ENCODE measurements around the gene KRTAP12-2.

Gene KRTAP12-2

GRCh38 chr21:44706026-44706705 lies 39.4 kb upstream of the KRTAP12-2 start:
- H3K4me2 ChIP-seq (ENCODE audit: low read length): no peak overlapping the region
- no peak overlapping the region for H3K4me3 ChIP-seq (ENCODE audit: low read depth, low read length)
- H2AFZ ChIP-seq (ENCODE audit: insufficient read depth, low read length, poor library complexity): no peak overlapping the region
- H3K23ac ChIP-seq (ENCODE audit: low read length): peak overlapping the region; percentile 19
- no peak overlapping the region for H4K91ac ChIP-seq (ENCODE audit: low read depth, low read length)
- no peak overlapping the region for H3K14ac ChIP-seq (ENCODE audit: low read length)
- H3K4me1 ChIP-seq (ENCODE audit: control insufficient read depth in 1 of 2, insufficient read depth in 2 of 2, low read length in 2 of 2): peaks cover 0 to 1% of the 10 kb centered on the region in 2 experiments
- no peak overlapping the region for H2BK12ac ChIP-seq (ENCODE audit: low read length)
- WGBS (ENCODE audit: extremely low coverage, insufficient coverage, insufficient read length): no CpG with 5 or more reads among the region's 54 CpGs
- no peak overlapping the region for H3K18ac ChIP-seq (ENCODE audit: low read length)
- H2AK5ac ChIP-seq (ENCODE audit: low read length): no peak overlapping the region
- H2BK120ac ChIP-seq (ENCODE audit: insufficient read depth, low read length, poor library complexity): no peak overlapping the region
- no peak overlapping the region for H4K12ac ChIP-seq (ENCODE audit: low read depth, low read length)
- no peaks in the 10 kb centered on the region for H3K79me1 ChIP-seq (ENCODE audit: low read length)
- no peak overlapping the region for H4K8ac ChIP-seq (ENCODE audit: low read depth, low read length)
- H3K27ac ChIP-seq (ENCODE audit: low read depth, low read length): no peak overlapping the region
- no peaks in the 10 kb centered on the region for H3K79me2 ChIP-seq (ENCODE audit: control insufficient read depth, insufficient read depth, low read length, poor library complexity)
- H2BK5ac ChIP-seq (ENCODE audit: low read depth, low read length, poor library complexity): no peak overlapping the region
- no peak for DNase-seq
- peaks cover 19% of the 10 kb centered on the region for H3K9me3 ChIP-seq (ENCODE audit: insufficient read depth, low read depth, low read length)
- H3K9ac ChIP-seq (ENCODE audit: low read length): no peak overlapping the region
- no peaks in the 10 kb centered on the region for H3K36me3 ChIP-seq (ENCODE audit: control insufficient read depth in 1 of 2, insufficient read depth in 2 of 2, low read length in 2 of 2)
- no peak overlapping the region for H3K4ac ChIP-seq (ENCODE audit: low read depth, low read length)
- H3K27me3 ChIP-seq (ENCODE audit: insufficient read depth, low read length): peaks cover 57% of the 10 kb centered on the region

- no CpG with 5 or more reads among the region's 13 CpGs for WGBS (ENCODE audit: extremely low coverage, insufficient coverage, insufficient read length)
- no peak overlapping the region for H3K4ac ChIP-seq (ENCODE audit: low read depth, low read length)
These were observed 37.9 kb upstream of the KRTAP12-2 start for GRCh38 chr21:44704636-44705001.

GRCh38 chr21:44703731-44704635 lies 37.3 kb upstream of the KRTAP12-2 start:
- no peak overlapping the region for H3K9ac ChIP-seq (ENCODE audit: low read length)
- H3K4me2 ChIP-seq (ENCODE audit: low read length): no peak overlapping the region
- H3K4me3 ChIP-seq (ENCODE audit: low read depth, low read length): no peak overlapping the region
- peaks cover 0 to 3% of the 10 kb centered on the region in 2 experiments for H3K4me1 ChIP-seq (ENCODE audit: control insufficient read depth in 1 of 2, insufficient read depth in 2 of 2, low read length in 2 of 2)
- peaks cover 16% of the 10 kb centered on the region for H3K9me3 ChIP-seq (ENCODE audit: insufficient read depth, low read depth, low read length)
- no peak overlapping the region for H2BK12ac ChIP-seq (ENCODE audit: low read length)
- no peak overlapping the region for H2BK5ac ChIP-seq (ENCODE audit: low read depth, low read length, poor library complexity)
- H4K12ac ChIP-seq (ENCODE audit: low read depth, low read length): no peak overlapping the region
- H3K14ac ChIP-seq (ENCODE audit: low read length): no peak overlapping the region
- no peaks in the 10 kb centered on the region for H3K79me2 ChIP-seq (ENCODE audit: control insufficient read depth, insufficient read depth, low read length, poor library complexity)
- H3K27ac ChIP-seq (ENCODE audit: low read depth, low read length): no peak overlapping the region
- no peak overlapping the region for H3K4ac ChIP-seq (ENCODE audit: low read depth, low read length)
- no peak overlapping the region for H2AK5ac ChIP-seq (ENCODE audit: low read length)
- no peak for DNase-seq
- H3K36me3 ChIP-seq (ENCODE audit: control insufficient read depth in 1 of 2, insufficient read depth in 2 of 2, low read length in 2 of 2): no peaks in the 10 kb centered on the region
- no peak overlapping the region for H4K91ac ChIP-seq (ENCODE audit: low read depth, low read length)
- H2AFZ ChIP-seq (ENCODE audit: insufficient read depth, low read length, poor library complexity): no peak overlapping the region
- peaks cover 38% of the 10 kb centered on the region for H3K27me3 ChIP-seq (ENCODE audit: insufficient read depth, low read length)
- no CpG with 5 or more reads among the region's 13 CpGs for WGBS (ENCODE audit: extremely low coverage, insufficient coverage, insufficient read length)
- H3K23ac ChIP-seq (ENCODE audit: low read length): no peak overlapping the region
- H3K18ac ChIP-seq (ENCODE audit: low read length): no peak overlapping the region
- H4K8ac ChIP-seq (ENCODE audit: low read depth, low read length): no peak overlapping the region
- H3K79me1 ChIP-seq (ENCODE audit: low read length): no peaks in the 10 kb centered on the region
- H2BK120ac ChIP-seq (ENCODE audit: insufficient read depth, low read length, poor library complexity): no peak overlapping the region

More at GRCh38 chr21:44704636-44705001, 37.9 kb upstream of the KRTAP12-2 start:
- Histone ChIP-seq H3K9me3 (ENCODE audit: insufficient read depth, low read depth, low read length) (peaks cover 19% of the 10 kb centered on the region), H3K23ac (ENCODE audit: low read length) (no peak overlapping the region), H2AFZ (ENCODE audit: insufficient read depth, low read length, poor library complexity) (no peak overlapping the region), H3K18ac (ENCODE audit: low read length) (no peak overlapping the region), H3K79me2 (ENCODE audit: control insufficient read depth, insufficient read depth, low read length, poor library complexity) (no peaks in the 10 kb centered on the region), H2BK12ac (ENCODE audit: low read length) (no peak overlapping the region), H3K4me3 (ENCODE audit: low read depth, low read length) (no peak overlapping the region), H3K79me1 (ENCODE audit: low read length) (no peaks in the 10 kb centered on the region), H3K27me3 (ENCODE audit: insufficient read depth, low read length) (peaks cover 44% of the 10 kb centered on the region), H3K9ac (ENCODE audit: low read length) (no peak overlapping the region), H3K36me3 (ENCODE audit: control insufficient read depth in 1 of 2, insufficient read depth in 2 of 2, low read length in 2 of 2) (no peaks in the 10 kb centered on the region), H3K4me1 (ENCODE audit: control insufficient read depth in 1 of 2, insufficient read depth in 2 of 2, low read length in 2 of 2) (no peaks in the 10 kb centered on the region), H3K14ac (ENCODE audit: low read length) (no peak overlapping the region), H4K12ac (ENCODE audit: low read depth, low read length) (no peak overlapping the region), H2BK120ac (ENCODE audit: insufficient read depth, low read length, poor library complexity) (no peak overlapping the region), H3K4me2 (ENCODE audit: low read length) (no peak overlapping the region), H4K8ac (ENCODE audit: low read depth, low read length) (no peak overlapping the region), H2AK5ac (ENCODE audit: low read length) (no peak overlapping the region), H4K91ac (ENCODE audit: low read depth, low read length) (no peak overlapping the region), H2BK5ac (ENCODE audit: low read depth, low read length, poor library complexity) (no peak overlapping the region), H3K27ac (ENCODE audit: low read depth, low read length) (no peak overlapping the region)
- no peak for DNase-seq

- Histone ChIP-seq H4K8ac (ENCODE audit: low read depth, low read length) (no peak overlapping the region), H3K4me1 (ENCODE audit: control insufficient read depth in 1 of 2, insufficient read depth in 2 of 2, low read length in 2 of 2) (peaks cover 5 to 7% of the 10 kb centered on the region in 2 experiments), H3K9ac (ENCODE audit: low read length) (no peak overlapping the region), H3K4me3 (ENCODE audit: low read depth, low read length) (no peak overlapping the region), H4K91ac (ENCODE audit: low read depth, low read length) (no peak overlapping the region), H2AFZ (ENCODE audit: insufficient read depth, low read length, poor library complexity) (no peak overlapping the region), H3K4ac (ENCODE audit: low read depth, low read length) (no peak overlapping the region), H4K12ac (ENCODE audit: low read depth, low read length) (no peak overlapping the region), H2BK5ac (ENCODE audit: low read depth, low read length, poor library complexity) (no peak overlapping the region), H2BK12ac (ENCODE audit: low read length) (no peak overlapping the region), H3K79me2 (ENCODE audit: control insufficient read depth, insufficient read depth, low read length, poor library complexity) (no peaks in the 10 kb centered on the region), H3K9me3 (ENCODE audit: insufficient read depth, low read depth, low read length) (peaks cover 14% of the 10 kb centered on the region), H3K27me3 (ENCODE audit: insufficient read depth, low read length) (peaks cover 29% of the 10 kb centered on the region), H3K27ac (ENCODE audit: low read depth, low read length) (no peak overlapping the region), H2BK120ac (ENCODE audit: insufficient read depth, low read length, poor library complexity) (no peak overlapping the region), H3K36me3 (ENCODE audit: control insufficient read depth in 1 of 2, insufficient read depth in 2 of 2, low read length in 2 of 2) (no peaks in the 10 kb centered on the region), H3K18ac (ENCODE audit: low read length) (no peak overlapping the region), H3K4me2 (ENCODE audit: low read length) (no peak overlapping the region), H2AK5ac (ENCODE audit: low read length) (no peak overlapping the region), H3K23ac (ENCODE audit: low read length) (no peak overlapping the region), H3K79me1 (ENCODE audit: low read length) (no peaks in the 10 kb centered on the region), H3K14ac (ENCODE audit: low read length) (no peak overlapping the region)
- no CpG with 5 or more reads among the region's 16 CpGs for WGBS (ENCODE audit: extremely low coverage, insufficient coverage, insufficient read length)
- no peak for DNase-seq
These were observed 36.4 kb upstream of the KRTAP12-2 start for GRCh38 chr21:44702973-44703730.

Data from trophoblast cell (in vitro differentiated cells and primary cell).